COR-L47 (cell line): ENCODE data around the gene PLA1A.

Experiments
- DNase-seq: peaks from one replicate; lab custom pipeline; 2025; lab: John Stamatoyannopoulos, UW

The PLA1A gene

DNA sequence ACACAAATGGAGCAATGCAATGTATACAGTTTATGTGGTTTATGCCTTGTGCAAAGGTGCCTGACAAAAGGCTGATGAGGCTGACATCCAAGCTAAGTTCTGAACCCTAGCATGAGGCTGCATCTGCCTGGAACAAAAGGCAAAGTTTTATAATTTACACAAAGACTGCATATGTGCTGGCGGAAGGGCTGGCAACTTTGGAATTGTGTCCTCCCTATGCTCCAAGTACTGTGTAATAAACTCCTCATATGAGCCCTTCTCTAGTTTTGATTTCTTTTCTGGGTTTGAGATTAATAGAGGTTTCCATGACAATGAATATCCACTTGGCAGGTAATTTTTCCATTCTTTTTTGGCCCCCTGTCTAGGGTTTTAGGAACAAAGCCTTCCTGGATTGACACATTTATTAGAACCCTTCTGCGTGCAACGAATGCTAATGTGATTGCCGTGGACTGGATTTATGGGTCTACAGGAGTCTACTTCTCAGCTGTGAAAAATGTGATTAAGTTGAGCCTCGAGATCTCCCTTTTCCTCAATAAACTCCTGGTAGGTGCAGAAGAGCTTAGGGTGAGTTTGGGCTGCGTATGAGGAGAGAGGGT, 10.8 kb downstream of the PLA1A start:
- no peak for DNase-seq

DNA sequence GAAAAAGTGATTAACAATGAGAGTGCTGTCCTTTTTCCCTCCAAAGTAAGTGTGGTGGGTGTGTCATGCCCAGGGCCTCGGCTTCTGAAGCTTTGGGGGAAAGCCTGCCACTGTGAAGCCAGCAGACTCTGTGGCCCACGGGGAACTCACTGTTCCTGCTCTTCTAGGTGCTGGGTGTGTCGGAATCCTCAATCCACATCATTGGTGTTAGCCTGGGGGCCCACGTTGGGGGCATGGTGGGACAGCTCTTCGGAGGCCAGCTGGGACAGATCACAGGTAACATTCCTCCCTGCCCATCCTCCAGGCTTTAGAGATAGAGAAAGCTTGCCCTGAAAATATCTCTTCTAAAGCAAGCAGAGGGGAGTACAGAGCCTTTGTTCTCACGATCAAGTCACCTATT, 11.6 kb downstream of the PLA1A start:
- no peak for DNase-seq

DNA sequence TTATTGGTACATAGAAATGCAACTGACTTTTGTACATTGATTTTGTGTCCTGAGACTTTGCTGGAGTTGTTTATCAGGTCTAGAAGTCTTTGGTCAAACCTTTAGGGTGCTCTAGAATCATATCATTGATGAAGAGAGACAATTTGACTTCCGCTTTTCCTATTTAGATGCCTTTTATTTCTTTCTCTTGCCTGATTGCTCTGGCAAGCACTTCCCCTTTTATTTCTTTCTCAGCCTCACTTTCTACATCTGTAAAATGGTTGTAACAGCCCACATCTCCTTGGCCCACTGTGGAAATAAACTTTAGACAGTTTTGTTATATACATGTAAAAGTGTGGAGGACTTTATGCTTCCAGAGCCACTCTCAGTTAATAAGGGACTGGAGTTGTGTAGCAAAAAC, 14.0 kb downstream of the PLA1A start:
- no peak for DNase-seq

DNA sequence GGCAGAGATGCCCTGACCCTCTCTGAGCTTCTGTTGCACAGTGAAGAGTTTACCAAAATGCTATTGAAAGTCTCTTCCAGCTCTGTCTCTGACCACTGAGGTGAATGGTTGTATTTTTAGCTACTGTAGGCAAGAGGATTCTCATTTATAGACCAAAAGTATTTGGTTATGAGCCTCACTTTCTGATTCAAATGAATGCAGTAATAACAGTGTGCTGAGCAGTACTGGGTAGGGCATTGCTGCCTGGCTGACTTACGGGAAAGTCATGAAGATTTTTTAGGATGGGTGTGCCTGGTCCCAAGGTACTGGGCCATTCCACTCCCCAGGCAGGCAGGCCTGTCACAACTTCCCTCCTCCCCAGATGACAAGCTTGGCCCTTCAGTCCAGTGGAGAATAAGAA, 15.5 kb downstream of the PLA1A start:
- DNase-seq = no peak

DNA sequence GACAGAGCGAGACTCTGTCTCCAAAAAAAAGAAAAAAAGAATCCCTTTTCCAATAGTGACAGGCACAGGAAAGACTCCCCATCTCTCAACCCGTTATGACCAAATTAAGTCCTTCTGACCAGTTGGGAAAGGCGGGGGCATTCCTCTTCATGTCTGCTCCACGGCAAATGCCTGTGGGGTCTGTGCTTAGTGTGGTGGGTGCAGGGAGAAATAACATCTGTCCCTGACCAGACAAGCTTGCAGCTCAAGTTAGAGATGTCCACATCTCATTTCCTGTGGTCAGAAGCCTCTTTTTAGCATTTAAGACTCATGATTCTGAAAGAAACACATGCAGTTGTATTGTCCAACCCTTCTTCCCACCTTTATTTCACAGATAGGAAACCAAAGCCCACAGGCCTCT, 16.2 kb downstream of the PLA1A start:
- DNase-seq = no peak

DNA sequence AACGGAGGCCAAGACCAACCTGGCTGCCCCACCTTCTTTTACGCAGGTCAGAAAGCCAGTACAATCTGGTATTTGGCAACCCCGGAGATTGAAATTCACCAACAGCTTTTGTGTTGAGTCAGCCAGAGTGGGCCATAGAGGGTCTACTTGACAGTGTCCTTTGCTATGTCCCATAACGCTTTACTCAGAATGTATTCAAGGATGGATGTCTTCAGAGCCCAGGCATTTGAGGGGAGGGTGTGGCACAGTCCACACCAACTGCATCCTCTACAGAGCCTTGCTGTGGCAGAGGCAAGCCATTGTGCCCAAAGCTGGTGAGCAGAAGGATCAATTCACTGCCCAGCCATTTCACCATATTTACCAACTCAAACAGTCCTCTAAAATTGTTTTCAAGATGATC, 18.4 kb downstream of the PLA1A start:
- no peak for DNase-seq

DNA sequence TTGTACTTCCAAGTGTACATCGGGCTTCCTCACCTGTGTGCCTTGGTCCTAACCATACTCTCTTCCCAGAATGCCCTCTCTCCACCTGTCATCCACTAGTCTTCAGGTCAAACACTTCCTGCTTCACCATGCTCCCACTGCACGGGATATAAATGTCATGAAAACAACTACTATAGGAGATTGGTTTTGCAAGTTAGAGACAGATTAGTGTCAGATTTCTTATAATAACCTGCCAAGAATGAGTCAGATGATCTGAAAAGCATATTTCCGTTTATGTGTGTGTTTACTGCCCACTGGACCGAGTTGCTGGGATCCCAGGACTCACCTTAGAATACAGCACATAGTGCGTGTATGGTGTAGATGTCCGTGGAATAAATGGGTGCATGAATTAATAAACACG, 21.4 kb downstream of the PLA1A start:
- no peak for DNase-seq

DNA sequence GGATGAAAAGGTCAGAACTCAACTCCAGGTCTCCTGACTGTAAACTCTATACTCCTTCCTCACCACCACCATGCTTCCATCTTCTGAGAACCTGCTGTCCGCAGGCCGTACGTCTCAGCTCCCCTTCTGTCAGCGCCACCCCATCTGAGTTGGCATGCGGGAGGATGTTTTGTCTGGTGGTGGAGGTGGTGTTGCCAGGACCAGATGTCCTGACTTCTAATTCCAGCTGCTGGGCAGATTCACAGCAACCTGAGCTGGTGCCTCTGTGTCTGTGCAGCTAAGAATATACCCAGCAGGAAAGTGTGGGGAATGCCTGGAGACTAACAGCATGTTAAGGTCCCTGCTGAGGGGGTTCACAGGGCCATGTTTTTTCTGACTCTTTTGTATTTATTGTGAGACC, 23.2 kb downstream of the PLA1A start:
- DNase-seq = no peak

DNA sequence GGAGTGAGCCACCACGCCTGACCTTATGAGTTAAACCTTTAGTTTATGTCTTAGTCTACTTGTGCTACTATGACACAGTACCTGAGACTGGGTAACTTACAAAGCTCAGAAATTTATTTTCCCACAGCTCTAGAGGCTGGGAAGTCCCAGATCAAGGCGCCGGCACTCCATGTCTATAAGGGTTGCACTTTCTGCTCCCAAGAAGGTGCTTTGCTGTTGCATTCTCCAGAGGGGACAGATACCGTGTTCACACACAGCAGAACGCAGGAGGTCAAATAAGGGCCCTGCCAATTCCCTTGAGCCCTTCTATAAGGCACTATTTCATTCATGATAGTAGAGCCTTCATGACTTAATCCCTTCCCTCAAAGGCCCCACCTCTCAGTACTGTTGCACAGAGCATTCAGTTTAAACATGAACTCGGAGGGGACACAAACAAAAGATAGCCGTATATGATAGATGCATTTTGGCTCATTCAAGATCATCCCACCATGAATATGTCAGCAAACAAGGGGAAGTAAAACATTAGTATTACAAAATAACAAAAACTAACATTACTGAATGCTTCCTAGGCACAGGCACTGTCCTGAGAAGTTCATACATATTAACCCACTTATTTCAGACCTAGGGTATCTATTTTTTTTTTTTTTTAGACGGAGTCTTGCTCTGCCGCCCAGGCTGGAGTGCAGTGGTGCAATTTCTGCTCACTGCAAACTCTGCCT, 26.5 kb downstream of the PLA1A start:
- no peak for DNase-seq

DNA sequence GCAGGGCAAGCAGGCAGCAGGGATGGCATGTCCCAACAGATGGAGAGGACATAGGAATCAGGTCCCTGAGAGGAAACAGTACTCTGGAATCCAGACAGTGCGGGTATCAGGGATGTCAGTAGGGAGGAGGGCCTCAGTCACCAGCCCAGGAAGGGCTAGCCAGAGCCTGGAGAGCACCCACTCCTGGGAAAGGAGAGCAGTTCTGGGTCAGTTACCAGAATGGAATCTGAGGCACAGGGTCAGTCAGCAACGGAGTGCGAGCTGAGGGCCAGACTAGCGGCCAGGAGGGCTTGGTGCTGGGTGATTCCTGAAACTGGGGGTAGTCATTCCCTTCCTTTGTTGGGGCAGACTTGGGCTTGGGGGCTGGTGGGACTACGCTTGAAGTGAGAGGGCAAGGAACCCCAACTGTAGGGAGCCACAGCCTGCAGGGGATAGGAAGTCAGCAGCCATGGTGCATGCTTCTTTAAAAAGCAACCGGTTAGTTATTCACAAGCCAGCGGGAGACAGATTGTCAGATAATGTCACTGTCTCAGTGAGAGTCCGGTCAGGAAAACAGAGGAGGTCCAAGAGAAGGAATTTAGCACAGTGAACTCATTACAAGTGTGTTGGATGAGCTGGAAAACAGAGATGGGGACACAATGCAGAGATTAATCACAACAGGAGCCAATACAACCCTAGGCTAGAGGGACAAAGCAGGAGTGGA, 27.9 kb downstream of the PLA1A start:
- DNase-seq = no peak

DNA sequence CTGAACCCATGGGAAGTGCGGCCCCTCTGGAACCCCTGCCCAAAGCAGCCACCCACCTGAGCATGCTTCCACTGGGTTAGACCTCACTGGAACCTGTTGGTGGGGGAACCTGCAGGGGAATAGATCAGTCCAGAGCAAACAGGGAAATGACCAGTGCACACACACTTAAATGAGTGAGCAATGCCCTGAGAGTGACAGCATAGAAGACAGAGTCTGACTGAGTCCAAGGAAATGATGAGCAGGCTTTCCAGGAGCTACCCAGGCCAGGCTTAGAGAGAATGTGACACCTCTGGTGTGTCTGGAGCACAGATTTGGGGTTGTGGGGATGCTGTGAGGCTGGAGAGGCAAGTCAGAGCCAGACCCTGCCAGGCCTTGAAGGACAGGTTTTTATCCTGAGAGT, 28.5 kb downstream of the PLA1A start:
- no peak for DNase-seq

DNA sequence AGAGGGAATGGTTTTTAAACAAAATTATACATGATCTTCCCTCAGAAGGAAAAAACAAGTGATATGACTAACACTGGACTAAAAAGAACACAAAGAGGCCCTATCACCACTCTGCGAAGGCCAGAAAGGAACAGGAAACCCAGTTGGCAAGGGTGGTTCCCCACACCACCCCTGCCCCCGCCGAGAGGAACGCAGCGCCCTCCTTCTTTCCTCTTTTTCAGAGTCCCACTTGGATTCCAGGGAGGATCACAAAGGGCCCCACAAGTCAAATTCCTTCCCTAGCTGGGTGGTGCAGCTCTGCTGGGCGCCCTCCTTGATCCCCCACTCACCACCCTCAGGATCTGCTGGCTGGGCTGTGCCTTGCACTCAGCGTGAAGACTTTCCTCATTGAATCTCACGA, 29.8 kb downstream of the PLA1A start:
- DNase-seq = no peak

DNA sequence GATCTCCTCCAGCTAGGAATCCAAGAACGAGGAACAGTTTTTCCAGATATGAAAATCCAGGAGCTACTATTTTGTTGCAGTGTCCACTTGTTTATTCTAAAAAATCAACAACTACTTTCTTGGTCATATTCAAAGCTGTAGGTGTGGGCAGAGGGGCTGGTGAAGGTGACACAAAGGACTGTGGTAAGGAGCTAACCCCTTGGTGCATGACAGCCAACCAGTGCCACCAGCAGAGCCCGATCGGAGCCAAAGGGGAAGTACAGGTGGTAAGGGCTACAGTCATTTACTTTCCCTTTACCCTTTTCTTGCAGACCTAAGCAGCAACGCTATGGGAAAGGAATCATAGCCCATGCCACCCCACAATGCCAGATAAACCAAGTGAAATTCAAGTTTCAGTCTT, 30.7 kb downstream of the PLA1A start:
- DNase-seq = no peak

DNA sequence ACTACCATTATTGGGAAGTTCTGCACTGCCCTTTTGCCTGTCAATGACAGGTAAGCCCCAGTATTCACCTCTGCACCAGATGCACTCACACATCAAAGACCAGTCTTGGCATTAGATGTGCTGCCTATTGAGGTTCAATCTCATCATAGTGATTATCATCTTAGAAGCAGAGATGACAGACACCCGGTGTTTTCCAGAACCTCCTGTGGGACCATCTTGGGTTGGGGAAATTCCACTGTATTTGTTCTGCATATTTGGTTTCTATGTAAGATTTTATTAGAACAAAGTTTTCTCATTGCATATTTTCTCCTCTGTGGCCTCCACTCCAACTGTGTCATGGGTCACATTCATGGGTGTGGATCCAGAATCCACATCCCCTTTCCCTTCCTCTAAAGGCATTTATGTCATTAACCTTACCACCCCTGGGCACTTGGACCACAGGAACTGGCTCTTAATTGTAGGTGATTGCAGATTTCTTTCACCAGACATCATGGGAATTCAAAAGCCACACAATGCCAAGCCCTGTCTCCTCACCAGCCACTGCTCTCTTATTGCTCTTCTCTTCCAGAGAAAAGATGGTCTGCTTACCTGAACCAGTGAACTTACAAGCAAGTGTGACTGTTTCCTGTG, 31.2 kb downstream of the PLA1A start:
- no peak for DNase-seq

DNA sequence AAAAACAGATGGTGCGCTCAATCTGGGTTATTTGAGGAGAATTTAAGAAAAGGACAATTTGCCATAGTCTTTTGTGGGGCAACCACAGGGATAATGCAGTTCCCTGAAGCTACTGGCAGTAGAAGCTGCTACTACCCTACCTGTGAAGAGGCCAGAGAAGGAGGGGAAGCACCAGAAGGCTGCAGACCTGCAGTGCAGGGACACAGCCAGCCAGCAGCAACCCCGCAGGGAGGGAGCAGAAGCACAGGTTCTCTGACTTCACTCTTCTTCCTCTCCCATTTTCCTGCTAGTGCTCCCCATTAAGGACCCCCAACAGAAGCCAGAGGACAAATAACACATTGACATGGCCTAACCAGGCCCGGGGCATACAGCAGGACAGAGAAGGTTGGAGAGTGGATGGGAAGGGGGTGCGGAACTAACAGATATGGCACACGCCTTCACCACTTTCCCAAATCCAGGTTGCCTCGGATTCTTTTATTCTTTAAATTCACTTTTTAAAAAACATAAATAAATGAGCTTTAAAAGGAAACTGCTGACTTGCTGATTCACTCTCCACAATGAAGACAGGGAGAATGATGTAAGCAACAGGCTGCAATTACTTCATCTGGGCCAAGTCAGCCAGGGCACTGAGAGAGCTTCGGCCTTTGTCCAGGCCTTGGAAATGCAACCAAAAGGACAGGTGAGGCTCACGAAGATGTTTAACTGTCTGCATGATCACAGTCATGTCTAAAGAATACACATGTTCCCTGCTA, 32.6 kb downstream of the PLA1A start:
- no peak for DNase-seq

DNA sequence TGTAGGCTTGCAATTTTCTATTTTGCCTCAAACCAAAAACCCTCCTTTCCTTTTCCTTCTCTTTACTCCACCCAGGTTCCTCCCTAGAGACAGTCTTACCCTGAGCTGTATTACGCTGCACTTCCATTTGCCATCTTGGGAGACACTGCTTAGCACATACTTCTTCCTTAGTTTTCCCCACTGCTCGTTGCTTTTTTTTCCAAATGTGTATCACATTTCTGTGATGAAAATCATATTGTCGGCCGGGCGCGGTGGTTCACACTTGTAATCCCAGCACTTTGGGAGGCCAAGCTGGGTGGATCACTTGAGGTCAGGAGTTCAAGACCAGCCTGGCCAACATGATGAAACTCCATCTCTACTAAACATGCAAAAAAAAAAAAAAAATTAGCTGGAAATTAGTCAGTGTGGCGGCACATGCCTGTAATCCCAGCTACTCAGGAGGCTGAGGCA, 33.2 kb downstream of the PLA1A start:
- no peak for DNase-seq

DNA sequence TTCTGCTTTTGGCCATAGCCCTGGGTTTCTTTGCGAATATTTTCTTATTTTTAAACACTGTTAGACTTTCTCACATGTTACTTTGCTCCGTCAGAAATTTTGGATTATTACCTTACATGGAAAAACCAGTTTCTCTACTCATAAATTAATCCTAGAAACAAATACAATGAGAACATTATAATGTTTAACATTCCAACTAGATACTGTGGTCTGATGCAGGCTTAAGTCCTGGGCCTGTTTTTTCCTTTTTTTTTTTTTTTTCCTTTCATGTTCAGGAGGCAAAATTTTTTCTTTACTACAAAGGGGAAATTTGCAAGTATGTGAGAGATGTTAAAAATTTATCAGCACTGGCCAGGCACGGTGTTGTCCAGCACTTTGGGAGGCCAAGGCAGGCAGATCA, 33.8 kb downstream of the PLA1A start:
- DNase-seq = no peak

DNA sequence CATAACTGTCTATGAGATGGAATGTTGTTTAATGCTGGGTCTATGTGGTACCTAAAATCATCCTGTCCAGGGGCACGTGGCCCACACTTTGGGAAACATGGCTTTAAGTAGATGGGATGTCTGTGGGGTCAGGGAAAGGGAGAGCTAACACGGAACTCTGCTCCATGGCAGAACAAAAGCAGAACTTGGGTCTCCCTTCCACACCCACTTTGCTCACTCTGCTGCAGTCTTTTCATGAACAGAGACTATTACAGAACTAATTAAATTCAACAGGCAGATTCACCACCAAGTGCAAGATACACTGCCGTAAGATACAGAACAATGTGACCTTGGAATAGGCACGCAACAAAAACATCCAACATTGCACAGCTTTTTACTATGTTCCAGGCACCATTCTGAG, 34.5 kb downstream of the PLA1A start:
- no peak for DNase-seq

DNA sequence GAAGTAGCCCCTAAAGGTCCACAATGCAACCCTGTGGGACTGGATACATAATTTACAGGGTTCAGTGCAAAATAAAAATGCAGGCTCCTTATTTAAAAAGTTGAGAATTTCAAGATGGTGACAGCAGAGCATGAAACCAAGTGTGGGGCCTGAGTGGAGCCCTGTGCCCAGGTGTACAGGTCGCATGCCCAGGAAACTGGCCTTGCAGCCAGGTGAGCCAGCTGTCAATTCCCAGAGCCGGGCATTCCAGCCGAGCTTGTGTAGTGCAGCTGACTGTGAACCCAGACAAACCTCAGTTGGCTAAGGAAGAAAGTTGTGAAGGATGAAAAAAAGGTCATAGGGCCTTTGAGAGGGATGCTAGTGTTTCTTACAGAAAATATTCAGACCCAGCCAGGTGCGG, 35.1 kb downstream of the PLA1A start:
- no peak for DNase-seq

DNA sequence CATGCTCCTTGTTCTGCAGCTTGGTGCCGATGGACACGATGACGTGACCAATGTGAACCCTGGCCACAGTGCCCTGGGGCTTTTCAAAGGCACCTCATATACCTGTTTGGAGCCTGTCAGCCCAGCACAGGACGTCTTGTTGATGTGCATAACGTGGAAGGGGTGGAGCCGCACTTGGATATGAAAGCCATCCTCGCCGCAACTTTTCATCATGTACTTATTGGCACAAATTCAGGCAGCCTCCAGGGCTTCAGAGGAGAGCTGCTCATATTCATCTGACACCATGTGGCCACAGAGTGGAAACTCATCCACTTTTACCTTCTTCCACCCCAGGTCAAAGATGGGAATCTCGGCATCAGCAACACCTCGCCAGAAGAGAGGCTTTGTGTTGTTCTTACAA, 38.0 kb downstream of the PLA1A start:
- no peak for DNase-seq

DNA sequence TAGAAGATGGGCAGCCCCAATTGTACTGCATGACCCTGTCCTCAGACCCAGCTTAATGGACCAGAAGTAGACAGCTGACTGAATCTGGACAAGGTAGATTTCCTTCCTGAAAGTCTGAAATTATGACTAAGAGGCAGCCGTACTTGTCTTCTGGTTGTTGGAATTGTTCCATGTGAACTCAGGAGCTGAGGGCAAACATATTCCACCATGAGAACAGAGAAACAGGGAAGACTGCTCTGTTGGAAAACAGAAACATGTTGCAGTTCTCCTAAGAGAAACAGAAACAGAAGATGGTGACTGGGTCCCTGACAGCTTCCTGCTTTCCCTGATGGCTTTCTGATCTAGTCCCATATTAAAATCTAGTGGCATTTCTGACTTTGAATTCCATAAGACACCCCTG, 38.6 kb downstream of the PLA1A start:
- DNase-seq = no peak

DNA sequence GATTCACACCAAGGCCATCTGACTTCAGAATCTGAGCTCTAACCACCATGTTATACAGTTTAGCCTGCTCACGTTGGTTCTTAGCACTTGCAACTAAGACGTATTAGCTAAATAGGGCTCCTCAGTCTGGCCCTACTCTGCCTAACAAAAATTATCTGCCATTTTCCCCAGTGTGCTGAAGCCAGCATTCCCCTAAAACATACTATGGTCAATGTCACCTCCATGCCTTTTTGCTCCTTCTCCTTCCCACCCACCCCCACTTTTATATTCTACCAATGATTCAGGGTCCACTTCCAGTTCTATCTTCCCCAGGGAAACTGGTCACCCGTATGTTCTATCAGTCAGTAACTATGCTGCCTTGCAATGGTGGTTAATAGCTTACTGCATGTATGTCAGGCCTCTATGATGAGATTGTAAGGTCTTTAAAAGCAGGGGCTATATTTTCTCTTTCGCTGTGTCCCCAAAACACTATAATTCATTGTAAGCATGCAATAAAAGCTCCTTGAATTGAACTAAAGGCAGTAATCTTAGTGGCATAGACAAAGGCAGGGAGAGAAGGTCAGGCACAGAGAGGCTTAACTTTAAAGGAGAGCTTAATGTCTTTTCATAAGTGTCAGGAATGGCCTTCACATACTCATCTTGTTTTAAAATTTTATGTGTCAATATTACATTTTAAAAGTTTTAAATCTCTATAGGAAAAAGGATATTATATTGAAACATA, 39.4 kb downstream of the PLA1A start:
- DNase-seq = no peak
